ENCODE measurements around the gene SLC28A3. TPM values are rescaled to one million over a fixed set of nuclear protein-coding genes. Genes with fewer than 3 reads are reported as not detected.

SLC28A3 gene
- total RNA-seq, 1 experiment from 2014 or later, result not detected

DNA sequence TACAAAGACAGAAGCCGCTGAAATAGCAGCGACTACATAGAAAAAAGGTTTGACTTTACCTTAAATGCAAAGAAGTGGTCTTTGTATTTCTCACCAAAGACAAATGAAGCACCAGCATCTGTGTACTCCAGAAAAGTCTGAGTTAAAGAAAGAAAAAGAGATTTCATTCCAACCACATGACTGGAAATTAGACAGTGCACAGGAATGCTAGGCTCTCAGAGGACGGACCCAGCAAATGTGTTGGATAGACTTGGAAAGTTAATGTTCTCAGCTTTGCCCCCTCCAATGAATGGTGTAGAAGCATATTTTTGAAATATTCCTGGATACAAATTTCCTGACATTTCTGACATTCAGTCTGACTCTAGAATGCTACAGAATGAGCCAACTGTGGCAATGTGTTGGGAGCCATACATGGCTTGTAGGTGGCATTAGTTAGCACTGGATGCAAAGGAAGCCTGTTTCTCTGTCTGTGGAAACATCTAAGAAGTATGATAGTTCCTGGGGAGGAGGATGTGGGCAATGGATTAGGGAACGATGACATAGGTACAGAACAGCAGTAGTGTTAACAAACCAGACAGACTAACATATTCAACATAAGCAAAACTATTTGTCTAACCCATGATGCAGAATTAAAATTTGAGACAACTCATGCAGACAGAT is 43.3 kb downstream of the SLC28A3 start (continued):
- TF ChIP-seq MLX (CRISPR knock-in tag; IDR thresholded peaks at IDR 0.05), result no peak
- TF ChIP-seq, protein P1, sequence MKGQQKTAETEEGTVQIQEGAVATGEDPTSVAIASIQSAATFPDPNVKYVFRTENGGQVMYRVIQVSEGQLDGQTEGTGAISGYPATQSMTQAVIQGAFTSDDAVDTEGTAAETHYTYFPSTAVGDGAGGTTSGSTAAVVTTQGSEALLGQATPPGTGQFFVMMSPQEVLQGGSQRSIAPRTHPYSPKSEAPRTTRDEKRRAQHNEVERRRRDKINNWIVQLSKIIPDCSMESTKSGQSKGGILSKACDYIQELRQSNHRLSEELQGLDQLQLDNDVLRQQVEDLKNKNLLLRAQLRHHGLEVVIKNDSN (CRISPR knock-in tag; IDR thresholded peaks at IDR 0.05), result no peak
- TF ChIP-seq, protein P2, sequence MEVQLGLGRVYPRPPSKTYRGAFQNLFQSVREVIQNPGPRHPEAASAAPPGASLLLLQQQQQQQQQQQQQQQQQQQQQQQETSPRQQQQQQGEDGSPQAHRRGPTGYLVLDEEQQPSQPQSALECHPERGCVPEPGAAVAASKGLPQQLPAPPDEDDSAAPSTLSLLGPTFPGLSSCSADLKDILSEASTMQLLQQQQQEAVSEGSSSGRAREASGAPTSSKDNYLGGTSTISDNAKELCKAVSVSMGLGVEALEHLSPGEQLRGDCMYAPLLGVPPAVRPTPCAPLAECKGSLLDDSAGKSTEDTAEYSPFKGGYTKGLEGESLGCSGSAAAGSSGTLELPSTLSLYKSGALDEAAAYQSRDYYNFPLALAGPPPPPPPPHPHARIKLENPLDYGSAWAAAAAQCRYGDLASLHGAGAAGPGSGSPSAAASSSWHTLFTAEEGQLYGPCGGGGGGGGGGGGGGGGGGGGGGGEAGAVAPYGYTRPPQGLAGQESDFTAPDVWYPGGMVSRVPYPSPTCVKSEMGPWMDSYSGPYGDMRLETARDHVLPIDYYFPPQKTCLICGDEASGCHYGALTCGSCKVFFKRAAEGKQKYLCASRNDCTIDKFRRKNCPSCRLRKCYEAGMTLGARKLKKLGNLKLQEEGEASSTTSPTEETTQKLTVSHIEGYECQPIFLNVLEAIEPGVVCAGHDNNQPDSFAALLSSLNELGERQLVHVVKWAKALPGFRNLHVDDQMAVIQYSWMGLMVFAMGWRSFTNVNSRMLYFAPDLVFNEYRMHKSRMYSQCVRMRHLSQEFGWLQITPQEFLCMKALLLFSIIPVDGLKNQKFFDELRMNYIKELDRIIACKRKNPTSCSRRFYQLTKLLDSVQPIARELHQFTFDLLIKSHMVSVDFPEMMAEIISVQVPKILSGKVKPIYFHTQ (CRISPR knock-in tag; IDR thresholded peaks at IDR 0.05), result no peak

DNA sequence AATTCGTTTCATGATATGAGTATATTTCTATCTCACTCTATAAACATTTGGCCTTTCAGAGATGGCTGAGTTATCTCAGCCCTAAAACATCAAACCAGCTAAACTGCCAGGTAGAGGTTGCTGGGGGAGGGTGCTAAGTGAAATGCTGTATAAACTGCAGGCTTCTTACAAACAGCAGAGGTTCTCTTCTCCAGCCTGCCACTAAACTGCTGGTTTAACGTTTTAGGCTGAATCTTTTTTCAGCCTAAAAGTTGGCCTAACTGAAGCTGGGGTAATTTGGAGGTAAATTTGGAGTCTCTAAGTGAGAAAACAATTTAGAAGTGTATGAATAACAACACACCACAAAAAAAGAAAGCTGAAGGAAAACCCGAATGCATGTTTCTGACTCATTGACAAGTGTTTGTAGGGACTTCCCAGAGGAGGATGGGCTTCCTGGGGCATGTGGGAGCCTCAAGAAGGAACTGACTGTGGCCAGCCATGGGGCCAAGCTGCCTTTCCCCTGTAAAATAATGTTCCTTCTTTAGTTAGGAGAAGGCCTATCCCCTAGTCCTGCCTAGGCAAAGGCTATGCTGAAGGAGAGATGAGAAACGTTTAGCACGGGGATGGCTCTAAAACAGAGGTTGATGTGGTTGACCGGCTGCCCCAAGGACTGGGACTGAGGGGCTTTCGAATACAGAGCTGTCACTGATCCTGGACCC is 44.3 kb downstream of the SLC28A3 start:
- POLR2A ChIA-PET, result no interaction called here
- no peak for DNase-seq (ENCODE audit: low spot score)
- no peak overlapping the region for H3K27ac Mint-ChIP-seq
- CTCF ChIA-PET, result interaction anchor here (0.5 to 1.2 kb wide), 3 partner anchors 17 to 376 kb away, joined by 3 to 4 read pairs (median 3); no protein-coding TSS in a partner anchor
- TF ChIP-seq ZNF671 (CRISPR knock-in tag; IDR thresholded peaks at IDR 0.05) (no peak), TEAD4 (CRISPR knock-in tag; IDR thresholded peaks at IDR 0.05) (no peak), GTF2I (CRISPR knock-in tag; conservative IDR thresholded peaks at IDR 0.05) (no peak), TP53 (CRISPR knock-in tag; IDR thresholded peaks at IDR 0.05) (no peak), ZNF138 (CRISPR knock-in tag; conservative IDR thresholded peaks at IDR 0.05) (no peak), HMGA2 (CRISPR knock-in tag; IDR thresholded peaks at IDR 0.05) (no peak), OVOL2 (CRISPR knock-in tag; IDR thresholded peaks at IDR 0.05; ENCODE audit: borderline replicate concordance) (no peak), ZNF219 (CRISPR knock-in tag; IDR thresholded peaks at IDR 0.05; ENCODE audit: borderline replicate concordance) (no peak), ZNF121 (CRISPR knock-in tag; IDR thresholded peaks at IDR 0.05) (no peak), ARID4B (CRISPR knock-in tag; IDR thresholded peaks at IDR 0.05; ENCODE audit: borderline replicate concordance) (no peak), NFE2L1 (CRISPR knock-in tag; IDR thresholded peaks at IDR 0.05) (no peak)
- TF ChIP-seq, protein P3, sequence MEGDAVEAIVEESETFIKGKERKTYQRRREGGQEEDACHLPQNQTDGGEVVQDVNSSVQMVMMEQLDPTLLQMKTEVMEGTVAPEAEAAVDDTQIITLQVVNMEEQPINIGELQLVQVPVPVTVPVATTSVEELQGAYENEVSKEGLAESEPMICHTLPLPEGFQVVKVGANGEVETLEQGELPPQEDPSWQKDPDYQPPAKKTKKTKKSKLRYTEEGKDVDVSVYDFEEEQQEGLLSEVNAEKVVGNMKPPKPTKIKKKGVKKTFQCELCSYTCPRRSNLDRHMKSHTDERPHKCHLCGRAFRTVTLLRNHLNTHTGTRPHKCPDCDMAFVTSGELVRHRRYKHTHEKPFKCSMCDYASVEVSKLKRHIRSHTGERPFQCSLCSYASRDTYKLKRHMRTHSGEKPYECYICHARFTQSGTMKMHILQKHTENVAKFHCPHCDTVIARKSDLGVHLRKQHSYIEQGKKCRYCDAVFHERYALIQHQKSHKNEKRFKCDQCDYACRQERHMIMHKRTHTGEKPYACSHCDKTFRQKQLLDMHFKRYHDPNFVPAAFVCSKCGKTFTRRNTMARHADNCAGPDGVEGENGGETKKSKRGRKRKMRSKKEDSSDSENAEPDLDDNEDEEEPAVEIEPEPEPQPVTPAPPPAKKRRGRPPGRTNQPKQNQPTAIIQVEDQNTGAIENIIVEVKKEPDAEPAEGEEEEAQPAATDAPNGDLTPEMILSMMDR (IDR thresholded peaks at IDR 0.05), result no peak
- TF ChIP-seq, protein P1 (CRISPR knock-in tag; IDR thresholded peaks at IDR 0.05), result no peak
- TF ChIP-seq, protein P4, sequence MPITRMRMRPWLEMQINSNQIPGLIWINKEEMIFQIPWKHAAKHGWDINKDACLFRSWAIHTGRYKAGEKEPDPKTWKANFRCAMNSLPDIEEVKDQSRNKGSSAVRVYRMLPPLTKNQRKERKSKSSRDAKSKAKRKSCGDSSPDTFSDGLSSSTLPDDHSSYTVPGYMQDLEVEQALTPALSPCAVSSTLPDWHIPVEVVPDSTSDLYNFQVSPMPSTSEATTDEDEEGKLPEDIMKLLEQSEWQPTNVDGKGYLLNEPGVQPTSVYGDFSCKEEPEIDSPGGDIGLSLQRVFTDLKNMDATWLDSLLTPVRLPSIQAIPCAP (CRISPR knock-in tag; IDR thresholded peaks at IDR 0.05), result no peak
- H3K4me1 Mint-ChIP-seq, result peaks cover 16% of the 10 kb centered on the region
- H3K27me3 Mint-ChIP-seq (ENCODE audit: low read depth), result no peaks in the 10 kb centered on the region
- no peaks in the 10 kb centered on the region for H3K36me3 Mint-ChIP-seq
- ATAC-seq, result no peak
- H3K9me3 Mint-ChIP-seq, result no peaks in the 10 kb centered on the region
- H3K4me3 Mint-ChIP-seq, result no peak overlapping the region

All from WTC11 (cell line).